GM23338 (cell line): ENCODE data around the gene MACO1. TPM values are rescaled to one million over a fixed set of nuclear protein-coding genes. Genes with fewer than 3 reads are reported as not detected.

ENCODE experiments used
- ATAC-seq: fragments of 200-7000 bp; cut with Tn5 transposase; 3 replicates; pipeline ENCODE4 v1.9.1; 2020
- DNase-seq: peaks from one replicate; pipeline ENCODE4 v3.0.0-alpha.2; 2015; ENCODE audit warnings: low spot score
- H2AFZ ChIP-seq: fragments of 200-600 bp; sonication (generic); 2 replicates; pipeline ENCODE4 v1.8.0; 2016; ENCODE audit warnings: antibody characterized with exemption, mild to moderate bottlenecking, moderate library complexity
- H3F3A ChIP-seq: fragments of 200-600 bp; sonication (generic); replicated peaks from 2 replicates; pipeline ENCODE4 v1.8.0; 2017; ENCODE audit warnings: antibody characterized with exemption, mixed run types, low read depth
- H3K27ac ChIP-seq: fragments of 200-600 bp; sonication (generic); 2 replicates; pipeline ENCODE4 v1.6.1; 2016; ENCODE audit warnings: low read depth
- H3K27me3 ChIP-seq: fragments of 200-600 bp; sonication (generic); 2 replicates; pipeline ENCODE4 v1.8.0; 2016; ENCODE audit warnings: mild to moderate bottlenecking, mixed run types, moderate library complexity; ENCODE audit not compliant: insufficient read depth
- H3K36me3 ChIP-seq: fragments of 200-600 bp; sonication (generic); 2 replicates; pipeline ENCODE4 v1.8.0; 2016; ENCODE audit warnings: mild to moderate bottlenecking; ENCODE audit not compliant: insufficient read depth
- H3K4me1 ChIP-seq: fragments of 200-600 bp; sonication (generic); 2 replicates; pipeline ENCODE4 v1.8.0; 2016; ENCODE audit warnings: mild to moderate bottlenecking, moderate library complexity; ENCODE audit not compliant: insufficient read depth
- H3K4me2 ChIP-seq: fragments of 200-600 bp; sonication (generic); 2 replicates; pipeline ENCODE4 v1.7.1; 2017; ENCODE audit warnings: mixed run types
- H3K4me3 ChIP-seq: fragments of 200-600 bp; sonication (generic); 2 replicates; pipeline ENCODE4 v1.6.1; 2016; ENCODE audit warnings: mixed run types
- H3K79me2 ChIP-seq: fragments of 200-600 bp; sonication (generic); replicated peaks from 2 replicates; pipeline ENCODE4 v1.8.0; 2017; ENCODE audit warnings: mild to moderate bottlenecking; ENCODE audit not compliant: insufficient read depth
- H3K9me2 ChIP-seq: fragments of 200-600 bp; sonication (generic); 2 replicates; pipeline ENCODE4 v1.8.0; 2017; ENCODE audit not compliant: insufficient read depth
- H4K20me1 ChIP-seq: fragments of 200-600 bp; sonication (generic); replicated peaks from 2 replicates; pipeline ENCODE4 v1.8.0; 2017; ENCODE audit warnings: mild to moderate bottlenecking; ENCODE audit not compliant: insufficient read depth
- H3K27ac Mint-ChIP-seq: 2 replicates; pipeline ENCODE4 v1.8.0; 2020; ENCODE audit warnings: inconsistent platforms, mild to moderate bottlenecking, moderate library complexity, mixed read lengths
- H3K27me3 Mint-ChIP-seq: 3 replicates; pipeline ENCODE4 v1.8.0; 2022; ENCODE audit warnings: low read depth, mild to moderate bottlenecking, moderate library complexity, mixed read lengths, inconsistent platforms; ENCODE audit not compliant: insufficient read depth, poor library complexity
- H3K36me3 Mint-ChIP-seq: 3 replicates; pipeline ENCODE4 v1.8.0; 2021; ENCODE audit warnings: low read depth, mild to moderate bottlenecking, inconsistent platforms, moderate library complexity, mixed read lengths
- H3K4me1 Mint-ChIP-seq: 3 replicates; pipeline ENCODE4 v1.8.0; 2020; ENCODE audit warnings: mild to moderate bottlenecking, inconsistent platforms, mixed read lengths
- H3K4me3 Mint-ChIP-seq: 3 replicates; pipeline ENCODE4 v1.8.0; 2021; ENCODE audit warnings: moderate library complexity, mild to moderate bottlenecking, inconsistent platforms, mixed read lengths
- H3K9me3 Mint-ChIP-seq: 3 replicates; pipeline ENCODE4 v1.8.0; 2020; ENCODE audit warnings: moderate library complexity, mild to moderate bottlenecking, inconsistent platforms, mixed read lengths
- CREB1 ChIP-seq: fragments of 250-450 bp; sonication (Bioruptor Pico); IDR thresholded peaks from 2 replicates; pipeline ENCODE4 v1.5.0; 2020; ENCODE audit warnings: low read depth, mild to moderate bottlenecking, moderate library complexity
- CTCF ChIP-seq, 2 experiments: fragments of 200-600 bp in 1 of 2; sonication (generic) in 1 of 2; conservative IDR thresholded peaks; 2 replicates each; pipeline versions ENCODE4 v1.5.1 to v1.6.1; 2016 to 2017; ENCODE audit warnings: antibody characterized with exemption in 2 of 2, low read depth in 2 of 2, mild to moderate bottlenecking in 2 of 2, moderate library complexity in 1 of 2
- ZNF114 ChIP-seq: fragments of 250-450 bp; sonication (Bioruptor Pico); IDR thresholded peaks from 2 replicates; pipeline ENCODE4 v1.5.0; 2020; ENCODE audit warnings: mild to moderate bottlenecking, moderate library complexity
- ZNF331 ChIP-seq: fragments of 250-450 bp; sonication (Bioruptor Pico); IDR thresholded peaks from 2 replicates; pipeline ENCODE4 v1.5.0; 2020; ENCODE audit warnings: low read depth, mild to moderate bottlenecking, moderate library complexity
- polyA plus RNA-seq: library from polyadenylated mRNA; unstranded; fragments of >200 nt; fragmentation: Nextera tagmentation; extraction: Ambion mirVana; gene quantifications from 2 replicates; pipeline ENCODE4 v1.2.1, GENCODE V29; 2016
- total RNA-seq: library from RNA; depleted of rRNA; stranded (reverse); fragments of >200 nt; shearing (Covaris generic); gene quantifications from 2 replicates; pipeline ENCODE4 v1.2.3, GENCODE V29; 2014
- TF ChIP-seq, protein P1 (sequence below): IDR thresholded peaks from one replicate; pipeline ENCODE4 v1.6.1; 2018; ENCODE audit warnings: antibody characterized with exemption; ENCODE audit not compliant: unreplicated experiment
- TF ChIP-seq, protein P2 (sequence below): IDR thresholded peaks from 2 replicates; pipeline ENCODE4 v1.6.1; 2016; ENCODE audit warnings: antibody characterized with exemption

Gene MACO1
- total and polyA plus RNA-seq, 2 experiments from 2014 or later: 9.8 to 10.6 TPM

- TF ChIP-seq, protein P1, sequence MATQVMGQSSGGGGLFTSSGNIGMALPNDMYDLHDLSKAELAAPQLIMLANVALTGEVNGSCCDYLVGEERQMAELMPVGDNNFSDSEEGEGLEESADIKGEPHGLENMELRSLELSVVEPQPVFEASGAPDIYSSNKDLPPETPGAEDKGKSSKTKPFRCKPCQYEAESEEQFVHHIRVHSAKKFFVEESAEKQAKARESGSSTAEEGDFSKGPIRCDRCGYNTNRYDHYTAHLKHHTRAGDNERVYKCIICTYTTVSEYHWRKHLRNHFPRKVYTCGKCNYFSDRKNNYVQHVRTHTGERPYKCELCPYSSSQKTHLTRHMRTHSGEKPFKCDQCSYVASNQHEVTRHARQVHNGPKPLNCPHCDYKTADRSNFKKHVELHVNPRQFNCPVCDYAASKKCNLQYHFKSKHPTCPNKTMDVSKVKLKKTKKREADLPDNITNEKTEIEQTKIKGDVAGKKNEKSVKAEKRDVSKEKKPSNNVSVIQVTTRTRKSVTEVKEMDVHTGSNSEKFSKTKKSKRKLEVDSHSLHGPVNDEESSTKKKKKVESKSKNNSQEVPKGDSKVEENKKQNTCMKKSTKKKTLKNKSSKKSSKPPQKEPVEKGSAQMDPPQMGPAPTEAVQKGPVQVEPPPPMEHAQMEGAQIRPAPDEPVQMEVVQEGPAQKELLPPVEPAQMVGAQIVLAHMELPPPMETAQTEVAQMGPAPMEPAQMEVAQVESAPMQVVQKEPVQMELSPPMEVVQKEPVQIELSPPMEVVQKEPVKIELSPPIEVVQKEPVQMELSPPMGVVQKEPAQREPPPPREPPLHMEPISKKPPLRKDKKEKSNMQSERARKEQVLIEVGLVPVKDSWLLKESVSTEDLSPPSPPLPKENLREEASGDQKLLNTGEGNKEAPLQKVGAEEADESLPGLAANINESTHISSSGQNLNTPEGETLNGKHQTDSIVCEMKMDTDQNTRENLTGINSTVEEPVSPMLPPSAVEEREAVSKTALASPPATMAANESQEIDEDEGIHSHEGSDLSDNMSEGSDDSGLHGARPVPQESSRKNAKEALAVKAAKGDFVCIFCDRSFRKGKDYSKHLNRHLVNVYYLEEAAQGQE: no peak
- no peak for TF ChIP-seq ZNF114
- TF ChIP-seq, protein P2, sequence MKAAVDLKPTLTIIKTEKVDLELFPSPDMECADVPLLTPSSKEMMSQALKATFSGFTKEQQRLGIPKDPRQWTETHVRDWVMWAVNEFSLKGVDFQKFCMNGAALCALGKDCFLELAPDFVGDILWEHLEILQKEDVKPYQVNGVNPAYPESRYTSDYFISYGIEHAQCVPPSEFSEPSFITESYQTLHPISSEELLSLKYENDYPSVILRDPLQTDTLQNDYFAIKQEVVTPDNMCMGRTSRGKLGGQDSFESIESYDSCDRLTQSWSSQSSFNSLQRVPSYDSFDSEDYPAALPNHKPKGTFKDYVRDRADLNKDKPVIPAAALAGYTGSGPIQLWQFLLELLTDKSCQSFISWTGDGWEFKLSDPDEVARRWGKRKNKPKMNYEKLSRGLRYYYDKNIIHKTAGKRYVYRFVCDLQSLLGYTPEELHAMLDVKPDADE: no peak
- TF ChIP-seq ZNF331 (CRISPR knock-in tag): no peak
- TF ChIP-seq CREB1 (CRISPR knock-in tag): no peak
- peak; percentile 44 to 45 for TF ChIP-seq CTCF (conservative IDR thresholded peaks at IDR 0.05; ENCODE audit: low read depth in 2 of 2)
Observed at GRCh38 chr1:25517476-25518394, 87.0 kb downstream of the MACO1 start (continued).

GRCh38 chr1:25519624-25520023 lies 88.9 kb downstream of the MACO1 start:
- no peak overlapping the region for H3K4me3 Mint-ChIP-seq
- ATAC-seq: no peak
- peaks cover 11% of the 10 kb centered on the region for H3K4me1 Mint-ChIP-seq
- no peaks in the 10 kb centered on the region for H3K9me2 ChIP-seq
- H3K36me3 ChIP-seq: no peaks in the 10 kb centered on the region
- no peaks in the 10 kb centered on the region for H4K20me1 ChIP-seq
- no peak overlapping the region for H2AFZ ChIP-seq
- H3K36me3 Mint-ChIP-seq: no peaks in the 10 kb centered on the region
- DNase-seq: no peak
- peaks cover 16% of the 10 kb centered on the region for H3K4me1 ChIP-seq
- peaks cover 13% of the 10 kb centered on the region for H3K27me3 Mint-ChIP-seq
- H3K9me3 Mint-ChIP-seq: no peaks in the 10 kb centered on the region
- no peaks in the 10 kb centered on the region for H3K27me3 ChIP-seq
- 0 out of 2 replicates have a peak overlapping the region, but pooled peaks have one; percentile 65 for H3K27ac Mint-ChIP-seq
- H3K79me2 ChIP-seq: no peaks in the 10 kb centered on the region
- H3K27ac ChIP-seq: no peak overlapping the region
- H3K4me2 ChIP-seq: 0 out of 2 replicates have a peak overlapping the region, but pooled peaks have one; percentile 26
- no peaks in the 10 kb centered on the region for H3F3A ChIP-seq
- H3K4me3 ChIP-seq: no peak overlapping the region
- TF ChIP-seq CREB1 (CRISPR knock-in tag): no peak
- TF ChIP-seq ZNF331 (CRISPR knock-in tag): no peak
- TF ChIP-seq, protein P1: no peak
